HG02884 (cell line): ENCODE results near the gene ZFP64.
"Not testable (repeated sequence)": the region's sequence is repeated elsewhere in the genome, so short reads cannot be mapped to it uniquely, and the experiment has no call there.

Experiments used
- ATAC-seq: cut with Tn5 transposase; IDR thresholded peaks from one replicate; pipeline ENCODE4 v1.9.1; 2021; ENCODE audit warnings: mild to moderate bottlenecking, moderate library complexity; ENCODE audit not compliant: unreplicated experiment

The ZFP64 gene

DNA sequence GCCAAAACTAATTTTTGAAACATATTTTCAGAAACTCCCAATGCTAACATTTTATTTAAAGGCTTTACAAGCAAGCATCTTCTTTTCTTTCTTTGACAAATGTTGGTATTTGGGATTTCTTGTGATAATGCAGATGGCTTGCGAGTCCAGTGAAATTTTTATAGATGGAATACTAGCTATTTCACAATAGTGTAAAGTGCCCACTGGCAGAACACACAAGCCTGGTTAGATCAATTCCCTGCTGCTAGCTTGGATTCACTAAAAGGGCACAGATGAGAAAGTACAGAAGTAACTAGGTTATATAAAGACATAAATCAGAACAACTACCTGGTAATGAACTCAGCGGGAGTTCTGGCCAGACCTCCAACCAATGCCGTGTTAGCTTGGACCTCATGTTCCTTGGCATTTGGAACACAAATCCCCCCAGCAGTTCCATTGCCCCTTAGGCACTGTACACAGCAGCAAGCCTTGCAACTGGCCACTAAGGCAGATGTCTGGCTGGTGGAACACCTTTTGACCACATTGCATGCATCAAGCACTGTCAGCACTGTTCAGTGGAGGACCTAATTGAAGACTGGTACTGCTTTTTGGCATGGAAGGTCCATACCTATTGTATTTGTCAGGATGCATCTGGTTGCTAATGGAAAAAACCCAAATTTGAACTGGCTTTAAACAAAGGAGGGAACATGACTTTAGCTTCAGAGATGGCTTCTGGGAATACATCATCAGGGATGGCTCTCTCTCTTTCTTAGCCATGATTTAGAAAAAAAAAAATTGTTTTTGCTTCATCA is 15.6 kb upstream of the ZFP64 start:
- no peak for ATAC-seq

GRCh38 chr20:52204136-52204535 is 12.6 kb upstream of the ZFP64 start:
- no peak for ATAC-seq

DNA sequence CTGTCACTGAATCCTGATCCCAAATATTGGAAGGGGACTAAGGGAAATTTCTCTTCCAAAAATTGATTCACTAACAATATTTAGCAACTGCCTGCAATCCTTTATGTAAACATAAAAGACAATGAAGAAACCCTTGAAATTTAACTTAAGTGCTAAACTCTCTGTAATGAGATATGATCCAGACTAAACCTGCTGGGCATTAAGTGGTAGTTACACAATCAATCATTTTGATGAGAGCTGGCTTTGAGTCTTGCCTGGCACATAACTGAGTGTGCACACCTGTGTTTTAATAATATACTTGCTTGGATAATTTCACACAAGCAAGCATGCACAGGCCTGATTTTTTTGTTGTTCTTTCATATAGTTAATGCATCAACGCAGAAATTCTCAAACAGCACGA is 9.8 kb upstream of the ZFP64 start:
- ATAC-seq = no peak

- no peak for ATAC-seq
These were observed 9.3 kb upstream of the ZFP64 start for GRCh38 chr20:52200870-52201269.

DNA sequence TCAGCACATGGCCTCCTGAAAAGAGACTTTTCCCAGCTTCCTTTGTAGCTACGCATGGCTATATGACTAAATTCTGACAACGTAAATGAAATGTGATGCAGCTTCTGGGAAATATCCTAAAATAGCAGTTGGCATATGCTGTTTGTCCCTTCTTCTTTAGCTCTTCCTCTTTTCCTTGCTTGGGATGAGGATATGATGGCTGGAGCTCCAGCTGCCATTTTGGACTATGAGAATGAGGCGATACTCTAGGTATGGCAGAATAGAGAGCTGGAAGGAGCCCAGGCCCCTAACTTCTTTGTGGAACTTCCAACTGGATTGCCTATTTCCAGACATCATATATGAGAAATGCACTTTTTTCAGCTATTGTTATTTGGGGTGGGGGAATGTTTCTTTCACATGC is 5.3 kb upstream of the ZFP64 start:
- no peak for ATAC-seq

DNA sequence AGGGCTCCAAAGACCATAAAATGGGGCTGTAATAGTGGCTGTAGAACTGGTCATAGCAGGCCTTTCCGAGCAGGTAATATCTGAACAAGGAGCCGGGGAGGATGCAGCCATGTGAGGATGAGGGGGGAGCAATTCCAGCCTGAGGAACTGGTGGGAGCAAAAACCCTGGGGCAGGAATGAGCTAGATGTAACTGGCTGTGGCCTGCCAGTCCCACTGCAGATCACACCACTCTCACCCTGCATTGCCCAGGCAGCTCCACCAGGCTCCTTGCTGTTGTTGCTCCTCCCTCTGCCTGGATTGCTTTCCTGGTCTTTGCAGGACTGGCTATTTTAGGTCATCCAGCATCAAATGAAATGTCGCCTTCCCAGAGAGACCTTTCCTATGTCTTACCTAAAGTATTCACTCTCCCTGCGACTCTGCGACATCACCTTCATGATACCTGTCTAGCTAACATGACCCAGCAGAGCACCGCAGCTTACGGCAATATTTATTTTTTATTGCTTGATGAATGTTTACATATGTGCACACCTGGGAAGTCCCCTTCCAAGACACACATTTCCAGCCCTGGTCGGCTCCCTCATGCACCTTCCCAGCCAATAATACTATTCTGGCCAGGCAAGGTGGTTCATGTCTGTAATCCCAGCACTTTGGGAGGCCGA is 2.4 kb upstream of the ZFP64 start:
- ATAC-seq = no peak

DNA sequence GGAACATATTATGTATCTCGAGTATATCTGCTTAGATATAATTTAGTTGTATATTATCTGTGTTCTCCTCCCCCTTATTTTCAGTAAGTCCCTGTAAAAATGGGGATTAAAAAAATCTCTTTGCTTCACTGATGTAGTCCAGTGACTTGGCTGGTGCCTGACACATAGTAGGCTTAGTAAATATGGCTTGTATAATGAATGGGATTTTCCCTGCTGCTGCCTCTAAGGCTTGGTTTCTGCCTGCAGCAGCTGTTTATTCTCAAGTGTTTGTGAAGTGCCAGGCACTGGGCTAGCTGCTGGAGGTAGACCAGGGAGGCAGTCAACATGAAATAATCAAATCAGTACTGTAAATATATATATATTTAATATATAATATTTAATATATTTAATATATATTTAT is 1.6 kb upstream of the ZFP64 start:
- ATAC-seq = no peak

GRCh38 chr20:52192719-52193007 is 1.1 kb upstream of the ZFP64 start:
- ATAC-seq = not testable (repeated sequence)

DNA sequence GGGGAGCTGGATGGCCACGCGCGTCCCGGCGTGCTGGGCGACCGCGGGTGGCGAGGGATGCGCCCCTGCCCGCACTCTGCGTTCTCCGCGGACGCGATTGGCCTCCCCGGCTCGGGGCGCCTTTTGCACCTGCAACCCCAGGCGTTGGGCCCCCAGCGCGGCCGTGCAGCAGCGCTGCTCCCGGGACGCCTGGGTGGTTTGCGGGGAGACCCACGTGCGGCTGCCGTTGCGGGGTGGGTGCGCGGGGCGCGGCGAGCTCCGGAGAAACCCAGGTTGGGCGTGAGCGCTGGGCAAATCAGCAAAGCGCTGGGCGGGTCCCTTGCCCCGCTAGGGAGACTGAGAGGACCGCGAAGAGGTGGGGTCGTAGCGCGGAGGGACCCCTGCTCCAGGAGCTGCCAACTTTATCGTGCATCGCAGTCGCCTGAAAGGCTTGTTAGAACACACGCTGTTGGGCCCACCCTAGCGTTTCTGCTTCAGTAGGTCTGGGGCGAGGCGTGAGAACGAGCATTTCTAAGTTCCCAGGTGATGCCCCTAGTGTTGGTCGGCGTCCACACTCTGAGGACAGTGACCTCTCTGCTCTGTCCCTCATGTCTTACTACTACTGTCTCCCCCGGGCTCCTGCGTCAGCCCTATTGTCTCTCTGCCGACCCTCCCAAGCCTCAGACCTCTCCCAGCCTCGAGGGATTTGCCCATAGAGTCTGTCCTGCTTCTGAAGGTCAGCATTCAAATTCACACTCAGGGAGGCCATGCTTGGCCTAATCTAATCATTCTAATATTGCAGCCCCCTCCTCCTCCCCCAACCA is 538 bp upstream of the ZFP64 start:
- peak; percentile 36 for ATAC-seq

DNA sequence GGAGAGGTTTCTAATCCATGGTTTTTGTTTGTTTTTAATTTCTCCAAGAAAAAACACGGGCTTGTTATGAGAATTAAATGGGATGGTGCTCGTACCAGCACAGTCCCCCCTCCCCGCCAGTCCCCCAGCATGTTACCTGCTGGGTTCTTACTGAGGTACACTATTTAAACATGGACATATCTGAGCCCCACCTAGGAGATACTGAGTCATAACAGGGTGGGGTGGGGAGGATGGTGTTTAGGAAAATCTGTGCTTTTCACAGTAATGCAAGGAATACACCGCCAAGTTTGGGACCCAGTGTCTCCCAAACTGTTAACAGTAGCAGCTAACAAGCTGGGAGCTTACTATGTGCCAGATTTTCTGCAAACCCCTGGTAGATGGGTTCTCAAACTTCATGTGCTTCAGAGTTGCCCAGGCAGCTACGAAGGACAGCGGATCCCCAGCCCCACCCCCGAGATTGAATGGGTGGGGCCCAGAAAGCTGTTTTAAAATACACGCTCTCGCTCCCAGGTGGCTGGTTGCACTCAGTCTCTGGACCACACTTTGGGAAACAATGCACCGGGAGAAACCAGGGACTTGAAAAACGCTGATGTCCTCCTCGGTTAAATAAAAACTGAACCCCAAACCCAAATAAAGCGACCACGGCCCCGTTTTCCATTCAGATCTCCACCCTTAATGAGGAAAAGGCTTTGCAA is 995 bp downstream of the ZFP64 start:
- peak; percentile 32 for ATAC-seq

- ATAC-seq = no peak
These were observed 9.8 kb downstream of the ZFP64 start for GRCh38 chr20:52181766-52182165.

GRCh38 chr20:52180180-52180840 is 11.3 kb downstream of the ZFP64 start:
- ATAC-seq = no peak

DNA sequence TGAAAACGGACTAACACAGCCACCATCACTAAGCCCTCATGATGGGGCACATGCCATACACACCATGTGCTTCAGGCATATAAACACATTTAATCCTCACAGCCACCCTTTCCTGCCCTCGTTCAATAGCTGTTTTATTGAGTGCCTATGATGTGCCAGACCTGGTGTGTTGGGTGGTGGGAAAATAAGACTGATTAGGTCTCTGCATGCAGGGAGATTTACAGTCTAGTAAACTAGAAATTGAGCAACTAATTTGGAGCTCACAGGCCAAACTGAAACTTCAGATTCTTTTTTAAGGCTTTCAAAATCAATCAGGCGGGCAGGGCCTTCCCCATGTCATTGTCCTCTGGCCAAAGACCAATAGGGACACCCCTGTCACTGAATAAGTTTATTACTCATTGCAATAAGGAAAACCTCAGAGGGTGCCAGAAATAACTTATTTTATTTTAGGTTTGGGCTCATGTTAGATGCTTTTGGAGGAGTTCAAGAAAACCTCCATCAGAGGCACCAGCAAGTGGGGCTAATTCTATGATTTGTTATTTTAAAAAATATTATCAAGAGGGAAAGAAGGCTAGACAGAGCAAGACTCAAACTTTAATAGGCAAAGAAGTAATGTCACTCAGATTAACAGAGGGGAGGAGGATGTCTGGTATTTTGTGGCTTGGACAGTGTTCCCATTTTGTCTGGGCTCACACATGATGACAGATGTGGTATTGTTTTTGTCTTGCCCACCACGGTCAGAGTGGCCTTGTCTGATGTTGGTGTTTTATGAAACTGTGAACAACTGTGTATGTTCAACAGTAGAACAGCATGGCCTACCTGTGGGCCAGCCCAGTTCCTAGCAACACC is 12.0 kb downstream of the ZFP64 start:
- ATAC-seq = peak; percentile 84

- ATAC-seq = no peak
These were observed 12.9 kb downstream of the ZFP64 start for GRCh38 chr20:52178691-52179090.

- no peak for ATAC-seq
These were observed 15.7 kb downstream of the ZFP64 start for GRCh38 chr20:52175840-52176239.

DNA sequence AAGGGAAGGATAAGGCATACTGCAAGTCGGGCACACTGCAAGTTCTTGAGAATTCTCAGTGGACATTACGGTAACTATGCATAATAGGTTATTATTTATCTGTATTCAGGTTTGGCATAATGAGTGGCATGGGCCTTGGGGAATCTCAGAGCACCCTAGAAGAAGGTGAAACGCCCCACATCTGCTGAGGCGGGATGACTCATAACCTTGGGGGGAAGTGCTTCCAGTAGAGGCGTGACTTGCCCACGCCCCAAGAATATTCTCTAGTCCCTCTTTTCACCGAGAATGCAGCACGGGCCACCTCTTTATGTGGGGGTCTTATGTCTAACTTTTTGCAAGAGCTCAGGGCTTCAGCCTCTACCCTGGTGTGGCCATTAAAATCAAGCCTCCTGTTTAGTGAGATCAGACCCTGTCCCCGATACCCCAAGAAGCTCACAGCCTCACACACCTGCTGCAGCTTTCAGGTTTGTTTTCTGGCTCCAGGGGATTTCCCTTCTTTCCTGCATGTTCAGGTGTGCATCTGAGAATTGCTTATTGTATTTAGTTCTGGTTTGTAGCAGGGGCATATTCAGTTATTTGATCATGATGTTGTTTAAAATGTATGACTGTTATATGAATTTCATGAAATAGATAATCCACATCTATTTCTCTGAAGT is 19.1 kb downstream of the ZFP64 start:
- ATAC-seq = peak; percentile 81

DNA sequence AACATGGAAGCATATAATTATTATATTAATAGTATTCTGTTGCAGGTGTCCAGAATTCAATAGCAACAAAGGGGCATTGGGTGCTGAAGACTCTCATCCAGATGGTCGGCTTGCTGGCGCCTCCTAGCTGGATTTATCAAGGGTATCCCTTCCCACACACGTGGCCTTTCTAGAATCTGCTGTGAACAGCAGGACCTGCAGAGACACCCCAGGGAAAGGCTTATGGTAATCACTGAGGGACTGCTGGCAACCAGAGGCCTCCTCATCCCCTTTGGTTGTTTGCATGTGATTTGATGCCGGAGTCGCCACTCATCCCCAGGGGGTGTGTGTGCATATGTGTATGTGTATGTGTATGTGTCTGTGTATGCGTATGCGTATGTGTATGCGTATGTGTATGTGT is 20.6 kb downstream of the ZFP64 start:
- ATAC-seq = no peak

GRCh38 chr20:52168116-52168515 is 23.5 kb downstream of the ZFP64 start:
- no peak for ATAC-seq

- no peak for ATAC-seq
These were observed 24.2 kb downstream of the ZFP64 start for GRCh38 chr20:52167232-52167840.
